Common myeloid progenitor, CD34-positive (primary cell): ENCODE results near the gene SDR42E1.
"Not testable (repeated sequence)": the region's sequence is repeated elsewhere in the genome, so short reads cannot be mapped to it uniquely, and the experiment has no call there.

ENCODE experiments used
- CTCF ChIA-PET: fragments of 350-600 bp; sonication (Branson Sonifier 250); formaldehyde crosslinking; loops from one replicate; lab custom pipeline; 2021; ENCODE audit warnings: antibody characterized with exemption; lab: Charles Lee
- POLR2A ChIA-PET: fragments of 350-600 bp; sonication (Branson Sonifier 250); formaldehyde crosslinking; loops from one replicate; lab custom pipeline; 2021; ENCODE audit warnings: antibody characterized with exemption; lab: Charles Lee
- DNase-seq, 3 donors: peaks; one replicate each; pipeline versions ENCODE4 v3.0.0 to v3.0.0-alpha.2; 2013
- H3K27ac ChIP-seq, 2 experiments: 1 replicate in 1 of 2; 2 replicates in 1 of 2; pipeline ENCODE4 v1.7.0; 2013; ENCODE audit warnings: inconsistent platforms in 2 of 2, low read length in 2 of 2, mild to moderate bottlenecking in 2 of 2, low read depth in 1 of 2, moderate library complexity in 1 of 2; ENCODE audit not compliant: severe bottlenecking in 2 of 2, insufficient read depth in 1 of 2, poor library complexity in 1 of 2
- H3K27me3 ChIP-seq, 5 experiments: replicated peaks in 2 of 5; 1 replicate in 3 of 5; 2 replicates in 2 of 5; pipeline versions ENCODE4 v1.6.1 to v1.7.0; 2013; ENCODE audit warnings: low read length in 4 of 5, mild to moderate bottlenecking in 2 of 5, moderate library complexity in 2 of 5, inconsistent platforms in 1 of 5; ENCODE audit not compliant: insufficient read depth in 5 of 5, control insufficient read depth in 4 of 5
- H3K36me3 ChIP-seq, 4 experiments: 1 replicate in 2 of 4; 2 replicates in 2 of 4; pipeline versions ENCODE4 v1.6.1 to v1.7.0; 2013; ENCODE audit warnings: low read length in 3 of 4, control low read depth in 1 of 4, mild to moderate bottlenecking in 1 of 4; ENCODE audit not compliant: control insufficient read depth in 4 of 4, insufficient read depth in 4 of 4
- H3K4me1 ChIP-seq, 4 experiments: 1 replicate in 3 of 4; 2 replicates in 1 of 4; pipeline versions ENCODE4 v1.6.1 to v1.7.1; 2013; ENCODE audit warnings: low read length in 3 of 4, mild to moderate bottlenecking in 3 of 4, control low read depth in 1 of 4, inconsistent platforms in 1 of 4, moderate library complexity in 1 of 4; ENCODE audit not compliant: control insufficient read depth in 4 of 4, insufficient read depth in 4 of 4; ENCODE audit errors: control extremely low read depth in 1 of 4
- H3K4me3 ChIP-seq, 7 experiments: 1 replicate in 4 of 7; 2 replicates in 3 of 7; pipeline versions ENCODE4 v1.5.1 to v1.7.0; 2013; ENCODE audit warnings: mild to moderate bottlenecking in 7 of 7, low read length in 6 of 7, moderate library complexity in 6 of 7, inconsistent platforms in 2 of 7, low read depth in 2 of 7, control low read depth in 1 of 7; ENCODE audit not compliant: insufficient read depth in 4 of 7, control insufficient read depth in 1 of 7; ENCODE audit errors: extremely low read depth in 1 of 7
- H3K9me3 ChIP-seq, 5 experiments: 1 replicate in 4 of 5; 2 replicates in 1 of 5; pipeline versions ENCODE4 v1.6.1 to v1.7.1; 2013; ENCODE audit warnings: low read length in 4 of 5, mild to moderate bottlenecking in 2 of 5, inconsistent platforms in 1 of 5, low read depth in 1 of 5, moderate library complexity in 1 of 5; ENCODE audit not compliant: control insufficient read depth in 4 of 5, insufficient read depth in 2 of 5; ENCODE audit errors: control extremely low read depth in 1 of 5
- WGBS: methylation state at CpG from one replicate; pipeline ENCODE4 v1.1.5; 2013; ENCODE audit not compliant: insufficient coverage; 5-methylcytosine and 5-hydroxymethylcytosine counted together

The SDR42E1 gene

GRCh38 chr16:81996664-81997509 lies 14.4 kb downstream of the SDR42E1 start:
- Histone ChIP-seq H3K9me3 (no peaks in the 10 kb centered on the region), H3K4me3 (no peak overlapping the region), H3K4me1 (no peaks in the 10 kb centered on the region), H3K27me3 (no peaks in the 10 kb centered on the region), H3K27ac (no peak overlapping the region), H3K36me3 (peaks cover 0 to 38% (median 0%) of the 10 kb centered on the region in 4 experiments)
- 89% methylated on average over 10 of the region's 11 CpGs for WGBS
- CTCF ChIA-PET = interaction anchor here (1.2 to 1.3 kb wide), 2 partner anchors 56 to 58 kb away, joined by 3 to 5 read pairs; no protein-coding TSS in a partner anchor
- POLR2A ChIA-PET = no interaction called here
- DNase-seq = no peak

DNA sequence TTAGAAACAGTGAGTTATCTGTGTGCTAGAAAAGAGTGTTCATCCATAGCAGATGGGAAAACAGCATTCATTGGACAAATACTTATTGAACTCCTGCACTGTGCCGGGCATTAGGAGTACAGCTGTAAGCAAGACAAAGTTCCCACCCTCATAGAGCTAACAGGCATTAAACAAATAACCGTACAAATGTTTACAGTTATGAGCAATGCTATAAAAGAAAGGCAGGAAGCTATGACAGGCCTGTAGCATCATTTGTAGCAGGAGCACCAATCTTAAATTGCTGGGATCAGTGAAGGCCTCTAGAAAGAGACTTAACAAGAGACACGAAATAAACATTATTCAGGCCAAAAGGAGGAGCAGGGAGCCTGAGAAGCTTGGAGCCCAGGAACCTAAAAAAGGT lies 15.6 kb downstream of the SDR42E1 start:
- CTCF ChIA-PET = no interaction called here
- no peak for DNase-seq
- no peak overlapping the region for H3K27ac ChIP-seq
- H3K27me3 ChIP-seq = no peaks in the 10 kb centered on the region
- POLR2A ChIA-PET = no interaction called here
- H3K9me3 ChIP-seq = no peaks in the 10 kb centered on the region
- 85% methylated on average over 3 of the region's 3 CpGs for WGBS
- H3K4me3 ChIP-seq = no peak overlapping the region
- peaks cover 0 to 38% (median 0%) of the 10 kb centered on the region in 4 experiments for H3K36me3 ChIP-seq
- no peaks in the 10 kb centered on the region for H3K4me1 ChIP-seq

DNA sequence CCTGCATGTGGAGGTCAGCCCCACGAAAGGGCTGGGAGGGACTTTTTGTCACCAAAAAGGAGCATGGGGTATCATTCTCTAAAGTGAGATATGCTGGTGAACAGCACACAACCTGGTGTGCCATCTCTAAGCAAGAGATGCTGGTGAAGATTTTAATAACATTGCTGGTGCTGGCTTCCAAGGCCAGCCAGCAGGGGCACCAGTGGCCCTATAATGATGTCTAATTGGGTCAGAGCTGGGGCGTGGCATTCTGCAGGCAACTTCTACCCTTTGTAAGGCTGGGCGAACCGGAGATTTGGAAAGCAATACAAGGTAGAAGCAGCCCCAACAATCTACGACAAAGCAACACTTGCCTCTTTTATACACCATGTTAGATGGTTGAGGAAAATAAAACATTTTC lies 16.8 kb downstream of the SDR42E1 start:
- no peaks in the 10 kb centered on the region for H3K9me3 ChIP-seq
- ChIA-PET POLR2A (no interaction called here), CTCF (no interaction called here)
- WGBS = 89% methylated on average over 4 of the region's 5 CpGs
- H3K4me3 ChIP-seq = no peak overlapping the region
- no peaks in the 10 kb centered on the region for H3K4me1 ChIP-seq
- peaks cover 0 to 29% (median 0%) of the 10 kb centered on the region in 4 experiments for H3K36me3 ChIP-seq
- no peak overlapping the region for H3K27ac ChIP-seq
- no peaks in the 10 kb centered on the region for H3K27me3 ChIP-seq
- DNase-seq = no peak

- H3K9me3 ChIP-seq = no peaks in the 10 kb centered on the region
- H3K27me3 ChIP-seq = no peaks in the 10 kb centered on the region
- no peak overlapping the region for H3K4me3 ChIP-seq
- ChIA-PET POLR2A (no interaction called here), CTCF (no interaction called here)
- peaks cover 0 to 16% (median 0%) of the 10 kb centered on the region in 4 experiments for H3K36me3 ChIP-seq
- 100% methylated on average over 2 of the region's 3 CpGs for WGBS
- no peak overlapping the region for H3K27ac ChIP-seq
- DNase-seq = no peak
- H3K4me1 ChIP-seq = no peaks in the 10 kb centered on the region
Observed at GRCh38 chr16:81992859-81993258, 18.4 kb downstream of the SDR42E1 start.

- Histone ChIP-seq H3K27ac (no peak overlapping the region), H3K27me3 (peaks cover 0 to 10% (median 3%) of the 10 kb centered on the region in 5 experiments), H3K9me3 (no peaks in the 10 kb centered on the region), H3K36me3 (no peaks in the 10 kb centered on the region), H3K4me1 (no peaks in the 10 kb centered on the region), H3K4me3 (no peak overlapping the region)
- CTCF ChIA-PET = no interaction called here
- WGBS = 82% methylated on average over 4 of the region's 5 CpGs
- POLR2A ChIA-PET = no interaction called here
- no peak for DNase-seq
Observed at GRCh38 chr16:81987706-81988105, 23.6 kb downstream of the SDR42E1 start.

- Histone ChIP-seq H3K4me3 (no peak overlapping the region), H3K9me3 (no peaks in the 10 kb centered on the region), H3K27ac (no peak overlapping the region), H3K27me3 (peaks cover 0 to 13% (median 3%) of the 10 kb centered on the region in 5 experiments), H3K4me1 (no peaks in the 10 kb centered on the region), H3K36me3 (no peaks in the 10 kb centered on the region)
- ChIA-PET CTCF (no interaction called here), POLR2A (no interaction called here)
- no peak for DNase-seq
- WGBS = 76% methylated on average over 7 of the region's 8 CpGs
Observed at GRCh38 chr16:81987121-81987520, 24.1 kb downstream of the SDR42E1 start.

GRCh38 chr16:81977335-81977942 lies 33.8 kb downstream of the SDR42E1 start:
- H3K4me3 ChIP-seq, CTCF ChIA-PET, H3K4me1 ChIP-seq, H3K36me3 ChIP-seq, H3K27me3 ChIP-seq, DNase-seq, H3K27ac ChIP-seq, POLR2A ChIA-PET: not testable (repeated sequence)
- WGBS = 98% methylated on average over 9 of the region's 26 CpGs
- H3K9me3 ChIP-seq = peaks cover 0 to 15% (median 7%) of the 10 kb centered on the region in 5 experiments
